PC-3 (cell line): ENCODE data around the gene SIPA1L3.

ENCODE experiments used
- EZH2phosphoT487 ChIP-seq: fragments of 300-600 bp; sonication (generic); IDR thresholded peaks from 2 replicates; pipeline ENCODE4 v1.6.1; 2018; ENCODE audit warnings: mild to moderate bottlenecking, antibody characterized with exemption, low read length, borderline replicate concordance
- TF ChIP-seq, protein P1 (sequence below): fragments of 300-600 bp; sonication (generic); conservative IDR thresholded peaks from 2 replicates; pipeline ENCODE4 v1.5.1; 2017; ENCODE audit warnings: antibody characterized with exemption, low read depth, mild to moderate bottlenecking, low read length

DNA sequence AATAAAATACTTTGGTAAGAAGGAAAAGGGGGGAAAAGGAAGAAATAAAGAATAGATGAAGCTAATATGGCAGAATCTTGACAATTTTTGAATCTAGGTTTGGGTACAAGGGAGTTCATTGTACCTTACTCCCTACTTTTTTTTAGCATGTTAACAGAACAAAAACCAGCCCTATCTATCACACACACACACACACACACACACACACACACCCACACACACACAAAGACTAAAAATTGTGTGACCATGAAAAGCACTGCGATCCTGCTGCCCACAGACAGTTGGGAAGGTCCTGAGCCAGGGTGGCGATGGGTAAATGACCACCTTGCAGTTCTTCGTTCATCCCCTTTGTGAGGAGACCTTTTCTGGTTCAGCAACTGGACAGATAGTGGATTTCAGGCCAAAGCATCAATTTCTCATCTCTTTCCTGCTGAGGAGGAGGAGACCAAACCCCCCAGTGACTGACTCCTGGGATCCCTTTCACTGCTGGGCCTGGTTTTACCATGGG is 91.8 kb downstream of the SIPA1L3 start:
- TF ChIP-seq, protein P1, sequence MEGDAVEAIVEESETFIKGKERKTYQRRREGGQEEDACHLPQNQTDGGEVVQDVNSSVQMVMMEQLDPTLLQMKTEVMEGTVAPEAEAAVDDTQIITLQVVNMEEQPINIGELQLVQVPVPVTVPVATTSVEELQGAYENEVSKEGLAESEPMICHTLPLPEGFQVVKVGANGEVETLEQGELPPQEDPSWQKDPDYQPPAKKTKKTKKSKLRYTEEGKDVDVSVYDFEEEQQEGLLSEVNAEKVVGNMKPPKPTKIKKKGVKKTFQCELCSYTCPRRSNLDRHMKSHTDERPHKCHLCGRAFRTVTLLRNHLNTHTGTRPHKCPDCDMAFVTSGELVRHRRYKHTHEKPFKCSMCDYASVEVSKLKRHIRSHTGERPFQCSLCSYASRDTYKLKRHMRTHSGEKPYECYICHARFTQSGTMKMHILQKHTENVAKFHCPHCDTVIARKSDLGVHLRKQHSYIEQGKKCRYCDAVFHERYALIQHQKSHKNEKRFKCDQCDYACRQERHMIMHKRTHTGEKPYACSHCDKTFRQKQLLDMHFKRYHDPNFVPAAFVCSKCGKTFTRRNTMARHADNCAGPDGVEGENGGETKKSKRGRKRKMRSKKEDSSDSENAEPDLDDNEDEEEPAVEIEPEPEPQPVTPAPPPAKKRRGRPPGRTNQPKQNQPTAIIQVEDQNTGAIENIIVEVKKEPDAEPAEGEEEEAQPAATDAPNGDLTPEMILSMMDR: no peak
- no peak for TF ChIP-seq EZH2phosphoT487
